H1 (cell line): ENCODE results near the gene CEP89. TPM values are rescaled to one million over a fixed set of nuclear protein-coding genes. Genes with fewer than 3 reads are reported as not detected.

Source experiments
- CTBP2 ChIP-seq: IDR thresholded peaks from 2 replicates; pipeline ENCODE4 v1.7.0; 2011; ENCODE audit warnings: borderline replicate concordance, mild to moderate bottlenecking, moderate library complexity, mixed read lengths, low read length; ENCODE audit not compliant: insufficient read depth, insufficient read length
- CTCF ChIP-seq, 3 experiments: IDR thresholded peaks; 1 replicate in 2 of 3; 2 replicates in 1 of 3; pipeline versions ENCODE4 v1.5.1 to v1.6.1; 2011; ENCODE audit warnings: low read length in 3 of 3, mild to moderate bottlenecking in 3 of 3, inconsistent platforms in 2 of 3, low read depth in 1 of 3, moderate library complexity in 1 of 3; ENCODE audit not compliant: insufficient read depth in 1 of 3; ENCODE audit errors: control extremely low read depth in 1 of 3
- EGR1 ChIP-seq: IDR thresholded peaks from 2 replicates; pipeline ENCODE4 v1.6.1; 2011; ENCODE audit warnings: low read depth, low read length, borderline replicate concordance
- polyA plus RNA-seq, 7 experiments: library from polyadenylated mRNA; depleted of rRNA in 3 of 7; stranded (reverse) in 5 of 7; unstranded in 2 of 7; fragments of >200 nt in 5 of 7; fragments of 200-250 nt in 2 of 7; gene quantifications; 1 replicate in 5 of 7; 2 replicates in 1 of 7; 4 replicates in 1 of 7; pipeline versions ENCODE4 v1.2.1 to v1.2.3, GENCODE V29; 2011 to 2013; ENCODE audit warnings: missing spikeins in 2 of 7, mixed read lengths in 2 of 7
- total RNA-seq: library from RNA; stranded (reverse); fragmentation: NEBNext Ultra II Directional; extraction: Animal tissue kit (Norgen Biotek cat#: 25700); gene quantifications from 2 replicates; pipeline ENCODE4 v1.2.1, GENCODE V29; 2021

Gene CEP89
- total and polyA plus RNA-seq, 2 of the 8 experiments (the other 6 are each of a cell fraction or from before 2014, with no cell fraction given), result 23.0 to 23.6 TPM

GRCh38 chr19:32862741-32863140 lies 109.0 kb downstream of the CEP89 start (continued):
- no peak for TF ChIP-seq CTCF (IDR thresholded peaks at IDR 0.05; ENCODE audit: control extremely low read depth in 1 of 3, insufficient read depth in 1 of 3, low read depth in 1 of 3, low read length in 3 of 3)
- no peak for TF ChIP-seq EGR1
- no peak for TF ChIP-seq CTBP2
